HEK293T (cell line): ENCODE data around the gene PAM.

Source experiments
- ARNT ChIP-seq: fragments of 450-650 bp; IDR thresholded peaks from 2 replicates; pipeline ENCODE4 v1.6.1; 2017; ENCODE audit warnings: mild to moderate bottlenecking
- BHLHE40 ChIP-seq: fragments of 450-650 bp; IDR thresholded peaks from 2 replicates; pipeline ENCODE4 v1.6.1; 2016; ENCODE audit warnings: mild to moderate bottlenecking, moderate library complexity, borderline replicate concordance
- CTBP1 ChIP-seq: fragments of 450-650 bp; IDR thresholded peaks from 2 replicates; pipeline ENCODE4 v1.6.1; 2016; ENCODE audit warnings: borderline replicate concordance
- ELF4 ChIP-seq: fragments of 450-650 bp; IDR thresholded peaks from 2 replicates; pipeline ENCODE4 v1.6.1; 2017; ENCODE audit warnings: antibody characterized with exemption
- FOXA1 ChIP-seq: fragments of 450-650 bp; IDR thresholded peaks from 2 replicates; pipeline ENCODE4 v1.6.1; 2016; ENCODE audit warnings: mild to moderate bottlenecking
- FOXK2 ChIP-seq: fragments of 450-650 bp; IDR thresholded peaks from 2 replicates; pipeline ENCODE4 v1.6.1; 2016; ENCODE audit warnings: mild to moderate bottlenecking
- FOXM1 ChIP-seq: fragments of 450-650 bp; IDR thresholded peaks from 2 replicates; pipeline ENCODE4 v1.6.1; 2017; ENCODE audit warnings: mild to moderate bottlenecking, borderline replicate concordance
- HDGF ChIP-seq: fragments of 450-650 bp; IDR thresholded peaks from 2 replicates; pipeline ENCODE4 v1.6.1; 2017; ENCODE audit warnings: antibody characterized with exemption, borderline replicate concordance
- L3MBTL2 ChIP-seq: fragments of 450-650 bp; conservative IDR thresholded peaks from 2 replicates; pipeline ENCODE4 v1.6.1; 2016; ENCODE audit warnings: mild to moderate bottlenecking
- NFRKB ChIP-seq: fragments of 450-650 bp; IDR thresholded peaks from 2 replicates; pipeline ENCODE4 v1.6.1; 2016; ENCODE audit warnings: mild to moderate bottlenecking, moderate library complexity
- SP1 ChIP-seq: fragments of 450-650 bp; IDR thresholded peaks from 2 replicates; pipeline ENCODE4 v1.6.1; 2017
- SUZ12 ChIP-seq: fragments of 450-650 bp; IDR thresholded peaks from 2 replicates; pipeline ENCODE4 v1.6.1; 2016; ENCODE audit warnings: mild to moderate bottlenecking
- TARDBP ChIP-seq: fragments of 450-650 bp; IDR thresholded peaks from 2 replicates; pipeline ENCODE4 v1.6.1; 2016
- ZNF384 ChIP-seq: fragments of 450-650 bp; IDR thresholded peaks from 2 replicates; pipeline ENCODE4 v1.6.1; 2016

DNA sequence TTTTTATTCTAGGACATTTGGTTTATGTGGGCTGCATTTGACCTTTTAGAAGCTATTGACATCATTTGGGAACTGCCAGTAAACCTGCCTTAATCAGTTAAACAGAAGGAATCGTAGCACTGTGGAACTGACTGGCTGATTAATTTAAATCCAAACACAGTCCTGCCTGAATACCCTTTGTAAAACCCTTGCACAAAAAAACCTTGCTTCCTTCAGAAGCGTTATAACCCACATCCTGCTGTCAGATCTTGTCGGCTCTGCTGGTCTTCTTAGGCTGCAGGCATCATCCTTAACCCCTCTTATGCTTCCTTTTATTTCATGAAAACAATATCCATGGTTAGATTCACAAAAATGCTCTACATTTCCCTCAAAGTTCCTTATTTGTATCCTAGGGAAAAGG lies 46.3 kb downstream of the PAM start:
- no peak for TF ChIP-seq ELF4
- TF ChIP-seq NFRKB = no peak
- no peak for TF ChIP-seq BHLHE40
- TF ChIP-seq FOXK2 = no peak
- TF ChIP-seq TARDBP = no peak
- TF ChIP-seq FOXA1 = no peak
- no peak for TF ChIP-seq FOXM1
- TF ChIP-seq SP1 = no peak
- TF ChIP-seq L3MBTL2 = no peak
- TF ChIP-seq ZNF384 = no peak
- no peak for TF ChIP-seq CTBP1
- no peak for TF ChIP-seq SUZ12
- TF ChIP-seq HDGF = no peak
- no peak for TF ChIP-seq ARNT
